Stimulated activated CD8-positive, alpha-beta memory T cell treated with anti-CD3 and anti-CD28 coated beads, Interleukin-2, amount 100 ng/mL, for 1 hour (primary cell): ENCODE measurements around the gene ANKHD1.
"Not testable (repeated sequence)": the region's sequence is repeated elsewhere in the genome, so short reads cannot be mapped to it uniquely, and the experiment has no call there.

Experiments
- DNase-seq, 2 donors: peaks; one replicate each; pipeline ENCODE4 v3.0.0-alpha.2; 2020; ENCODE audit warnings: low read depth in 2 of 2

ANKHD1 gene

GRCh38 chr5:140424135-140424534 is 22.5 kb downstream of the ANKHD1 start:
- DNase-seq = no peak

DNA sequence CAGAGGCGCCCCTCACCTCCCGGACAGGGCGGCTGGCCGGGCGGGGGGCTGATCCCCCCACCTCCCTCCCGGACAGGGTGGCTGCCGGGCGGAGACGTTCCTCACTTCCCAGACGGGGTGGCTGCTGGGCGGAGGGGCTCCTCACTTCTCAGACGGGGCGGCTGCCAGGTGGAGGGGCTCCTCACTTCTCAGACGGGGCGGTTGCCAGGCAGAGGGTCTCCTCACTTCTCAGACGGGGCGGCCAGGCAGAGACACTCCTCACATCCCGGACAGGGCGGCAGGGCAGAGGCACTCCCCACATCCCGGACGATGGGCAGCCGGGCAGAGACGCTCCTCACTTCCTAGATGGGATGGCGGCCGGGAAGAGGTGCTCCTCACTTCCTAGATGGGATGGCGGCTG is 26.1 kb downstream of the ANKHD1 start:
- not testable (repeated sequence) for DNase-seq

GRCh38 chr5:140429724-140430123 is 28.1 kb downstream of the ANKHD1 start:
- DNase-seq = no peak

DNA sequence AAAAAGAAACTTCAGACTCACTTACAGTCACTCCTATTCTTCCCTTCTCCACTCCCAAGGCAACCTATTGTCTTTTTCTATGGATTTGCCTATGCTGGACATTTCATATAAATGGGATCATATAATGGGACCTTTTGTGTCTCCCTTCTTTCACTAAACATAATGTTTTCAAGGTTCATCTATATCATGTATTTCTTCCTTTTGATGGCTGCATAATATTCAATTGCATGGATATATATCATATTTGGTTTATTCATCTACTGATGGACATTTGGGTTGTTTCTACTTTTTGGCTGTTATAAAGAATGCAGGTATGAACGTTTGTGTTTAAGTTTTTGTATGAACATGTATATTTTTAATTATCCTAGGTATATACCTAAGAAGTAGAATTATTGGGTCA is 30.6 kb downstream of the ANKHD1 start:
- no peak for DNase-seq

DNA sequence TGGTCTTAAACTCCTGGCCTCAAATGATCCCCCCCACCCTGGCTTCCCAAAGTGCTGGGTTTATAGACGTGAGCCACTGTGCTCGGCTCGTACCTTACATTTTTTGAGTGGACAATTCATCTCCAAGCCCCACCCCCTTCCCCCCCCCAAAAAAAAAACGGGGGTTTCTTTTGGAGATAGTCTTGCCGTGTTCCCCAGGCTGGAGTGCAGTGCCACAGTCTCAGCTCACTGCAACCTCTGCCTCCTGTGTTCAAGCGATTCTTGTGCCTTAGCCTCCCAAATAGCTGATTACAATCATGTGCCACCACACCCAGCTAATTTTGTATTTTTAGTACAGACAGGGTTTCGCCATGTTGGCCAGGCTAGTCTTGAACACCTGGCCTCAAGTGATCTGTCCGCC is 31.3 kb downstream of the ANKHD1 start:
- DNase-seq = no peak

GRCh38 chr5:140457368-140457767 is 55.7 kb downstream of the ANKHD1 start:
- DNase-seq = not testable (repeated sequence)

- no peak for DNase-seq
Observed at GRCh38 chr5:140466981-140467742, 65.5 kb downstream of the ANKHD1 start.

GRCh38 chr5:140468188-140468587 is 66.6 kb downstream of the ANKHD1 start:
- no peak for DNase-seq

GRCh38 chr5:140469259-140469658 is 67.6 kb downstream of the ANKHD1 start:
- no peak for DNase-seq

DNA sequence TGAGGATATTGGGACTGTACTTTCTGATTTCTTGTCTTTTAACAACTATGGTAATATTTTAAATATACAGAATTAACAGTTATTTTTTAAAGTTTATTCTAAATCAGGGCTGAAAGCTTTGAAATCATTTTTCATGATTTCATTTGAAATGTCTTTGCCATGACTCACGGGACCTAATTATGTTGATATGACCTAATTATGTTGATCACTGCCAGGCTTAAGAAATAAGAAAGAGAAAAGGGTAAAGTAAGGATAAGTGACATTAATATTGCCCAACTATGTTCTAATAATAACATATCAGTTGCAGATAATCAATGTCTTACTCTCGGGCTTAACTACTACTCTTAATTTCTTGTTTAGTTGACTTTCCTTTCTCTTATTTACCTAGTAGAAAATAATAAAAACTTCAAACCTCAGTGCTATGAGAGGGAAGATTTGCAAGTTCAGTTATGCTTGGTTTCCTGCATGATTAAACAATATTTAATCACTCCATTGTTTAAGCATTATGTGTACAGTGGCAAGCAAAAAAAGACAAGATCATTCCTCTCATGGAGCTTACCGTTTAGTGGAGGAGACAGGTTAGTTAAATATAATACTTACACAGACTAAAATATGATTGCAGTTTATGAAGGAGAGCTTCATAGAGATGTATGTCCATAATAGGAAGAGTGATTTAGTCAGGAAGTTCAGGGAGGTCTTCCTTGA is 78.8 kb downstream of the ANKHD1 start:
- DNase-seq = no peak

- DNase-seq = no peak
Observed at GRCh38 chr5:140481758-140482157, 80.1 kb downstream of the ANKHD1 start.

DNA sequence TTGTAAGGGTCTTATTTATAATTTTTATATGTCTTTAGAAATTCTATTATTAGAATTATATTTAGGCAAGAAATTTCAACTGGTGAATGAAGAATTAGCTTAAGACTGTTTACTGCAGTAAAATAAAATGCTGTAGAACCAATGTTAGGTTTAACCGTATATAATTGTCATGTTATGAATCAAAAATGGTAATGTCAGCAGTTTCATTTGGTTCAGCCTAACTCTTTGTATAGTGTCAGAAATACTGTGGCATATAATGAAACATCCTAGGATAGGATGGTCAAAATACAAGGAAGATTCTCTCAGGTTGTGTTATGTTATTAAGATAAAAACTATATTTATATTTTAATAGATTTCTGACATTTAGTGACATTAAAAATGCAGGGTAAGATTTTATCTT is 81.4 kb downstream of the ANKHD1 start:
- no peak for DNase-seq

GRCh38 chr5:140488141-140488540 is 86.5 kb downstream of the ANKHD1 start:
- not testable (repeated sequence) for DNase-seq

GRCh38 chr5:140488914-140489313 is 87.3 kb downstream of the ANKHD1 start:
- DNase-seq = no peak

DNA sequence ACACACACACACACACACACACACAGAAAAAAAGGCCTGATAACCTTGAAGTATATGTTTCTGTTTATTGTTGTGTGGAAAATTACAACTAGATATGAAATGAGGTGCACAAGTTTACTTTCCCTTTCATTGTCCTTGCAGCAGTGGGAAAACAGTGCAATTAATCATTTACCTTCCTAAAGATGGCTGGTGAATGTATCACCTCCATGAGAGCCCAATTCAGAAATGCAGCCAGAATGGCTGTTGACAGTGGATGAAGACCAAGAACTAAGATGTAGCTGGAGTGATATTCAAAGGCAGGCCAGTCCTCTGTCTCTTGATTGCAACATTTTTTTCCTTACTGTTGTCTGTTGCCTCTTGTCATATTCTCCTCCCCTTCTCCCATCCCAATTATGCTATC is 96.3 kb downstream of the ANKHD1 start:
- no peak for DNase-seq

DNA sequence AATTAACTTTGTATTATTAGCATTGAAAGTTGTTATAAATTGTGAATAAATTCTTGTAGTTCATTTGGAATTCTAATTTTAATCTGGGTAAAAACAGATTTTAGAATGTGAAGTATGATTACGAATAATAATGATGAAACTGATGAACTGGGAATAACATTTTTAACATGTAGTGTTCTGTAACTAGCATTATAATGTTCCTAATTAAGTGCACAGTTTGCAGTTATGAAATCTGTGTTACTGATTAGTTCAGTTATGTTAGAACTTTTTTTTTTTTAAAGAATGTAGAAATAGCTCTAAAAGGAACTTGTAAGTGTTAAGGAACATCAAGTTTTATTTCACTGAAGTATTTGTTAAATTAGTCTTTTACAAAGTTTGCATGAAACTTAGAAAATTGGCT is 97.0 kb downstream of the ANKHD1 start:
- DNase-seq = no peak

DNA sequence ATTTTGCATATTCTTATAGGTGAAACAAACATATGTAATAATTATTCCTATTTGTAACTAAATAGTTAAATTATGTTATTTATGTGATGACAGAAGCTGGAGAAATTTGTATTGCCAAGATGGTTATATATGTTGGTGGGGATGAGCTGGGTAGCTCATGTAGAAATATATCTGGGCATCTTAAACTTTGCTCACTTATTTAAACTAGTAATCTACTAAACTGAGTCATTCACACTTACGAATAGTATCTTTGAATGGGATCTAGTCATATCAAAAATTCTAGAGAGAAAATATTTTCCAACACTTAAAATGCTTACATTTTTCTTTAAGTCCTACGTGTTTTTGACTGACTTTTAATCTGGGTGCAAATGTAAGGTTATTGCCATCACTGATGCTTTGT is 101.2 kb downstream of the ANKHD1 start:
- no peak for DNase-seq

DNA sequence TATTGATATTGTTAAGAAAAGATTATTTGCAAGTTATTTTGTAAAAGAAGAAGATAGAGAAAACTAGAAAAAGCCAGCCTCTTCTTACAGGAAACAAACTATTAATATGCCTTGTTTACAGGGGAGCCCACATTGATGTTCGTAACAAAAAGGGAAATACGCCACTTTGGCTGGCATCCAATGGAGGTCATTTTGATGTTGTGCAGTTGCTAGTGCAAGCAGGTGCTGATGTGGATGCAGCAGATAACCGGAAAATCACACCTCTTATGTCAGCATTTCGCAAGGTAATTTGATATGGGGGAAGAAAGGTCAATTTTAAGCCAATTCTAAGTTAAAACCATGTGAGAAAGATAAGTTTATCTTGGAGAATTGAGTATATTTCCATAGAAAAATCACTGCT is 108.3 kb downstream of the ANKHD1 start:
- no peak for DNase-seq

GRCh38 chr5:140513124-140513523 is 111.5 kb downstream of the ANKHD1 start:
- DNase-seq = no peak

DNA sequence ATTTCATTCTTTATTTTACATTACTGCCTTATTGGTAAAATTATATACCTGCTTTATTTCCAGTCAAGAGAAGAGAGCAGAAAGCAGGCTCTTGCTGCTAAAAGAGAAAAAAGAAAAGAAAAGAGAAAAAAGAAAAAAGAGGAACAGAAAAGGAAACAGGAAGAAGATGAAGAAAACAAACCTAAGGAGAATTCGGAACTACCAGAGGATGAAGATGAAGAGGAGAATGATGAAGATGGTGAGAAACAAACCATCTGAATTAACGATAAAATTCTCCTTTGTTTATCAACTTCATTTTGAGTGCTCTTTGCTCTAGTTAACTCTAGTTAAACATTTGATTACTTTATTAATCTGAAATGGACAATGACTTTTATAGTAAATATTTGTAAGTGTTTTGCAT is 122.4 kb downstream of the ANKHD1 start:
- no peak for DNase-seq

- DNase-seq = no peak
Observed at GRCh38 chr5:140540227-140540626, 138.6 kb downstream of the ANKHD1 start.

- DNase-seq = no peak
Observed at GRCh38 chr5:140542972-140543371, 141.3 kb downstream of the ANKHD1 start.

GRCh38 chr5:140544986-140545385 is 143.4 kb downstream of the ANKHD1 start:
- no peak for DNase-seq
